ENCODE measurements around the gene VSTM2L.
"Not testable (repeated sequence)": the region's sequence is repeated elsewhere in the genome, so short reads cannot be mapped to it uniquely, and the experiment has no call there.

VSTM2L gene, protein sequence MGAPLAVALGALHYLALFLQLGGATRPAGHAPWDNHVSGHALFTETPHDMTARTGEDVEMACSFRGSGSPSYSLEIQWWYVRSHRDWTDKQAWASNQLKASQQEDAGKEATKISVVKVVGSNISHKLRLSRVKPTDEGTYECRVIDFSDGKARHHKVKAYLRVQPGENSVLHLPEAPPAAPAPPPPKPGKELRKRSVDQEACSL

GRCh38 chr20:37902504-37903313 is at the start of gene VSTM2L:
Gene VSTM2L, plus strand, starts transcription at chr20:37903127. Its CDS starts 224 bp downstream, at chr20:37903351.
- no peak for DNase-seq (ENCODE audit: low read depth in 3 of 3)

- DNase-seq (ENCODE audit: low read depth in 3 of 3), result no peak
These were observed 49.0 kb upstream of the VSTM2L start for GRCh38 chr20:37853823-37854375.

GRCh38 chr20:37856034-37856433 is 46.9 kb upstream of the VSTM2L start:
- DNase-seq (ENCODE audit: low read depth in 3 of 3), result not testable (repeated sequence)

DNA sequence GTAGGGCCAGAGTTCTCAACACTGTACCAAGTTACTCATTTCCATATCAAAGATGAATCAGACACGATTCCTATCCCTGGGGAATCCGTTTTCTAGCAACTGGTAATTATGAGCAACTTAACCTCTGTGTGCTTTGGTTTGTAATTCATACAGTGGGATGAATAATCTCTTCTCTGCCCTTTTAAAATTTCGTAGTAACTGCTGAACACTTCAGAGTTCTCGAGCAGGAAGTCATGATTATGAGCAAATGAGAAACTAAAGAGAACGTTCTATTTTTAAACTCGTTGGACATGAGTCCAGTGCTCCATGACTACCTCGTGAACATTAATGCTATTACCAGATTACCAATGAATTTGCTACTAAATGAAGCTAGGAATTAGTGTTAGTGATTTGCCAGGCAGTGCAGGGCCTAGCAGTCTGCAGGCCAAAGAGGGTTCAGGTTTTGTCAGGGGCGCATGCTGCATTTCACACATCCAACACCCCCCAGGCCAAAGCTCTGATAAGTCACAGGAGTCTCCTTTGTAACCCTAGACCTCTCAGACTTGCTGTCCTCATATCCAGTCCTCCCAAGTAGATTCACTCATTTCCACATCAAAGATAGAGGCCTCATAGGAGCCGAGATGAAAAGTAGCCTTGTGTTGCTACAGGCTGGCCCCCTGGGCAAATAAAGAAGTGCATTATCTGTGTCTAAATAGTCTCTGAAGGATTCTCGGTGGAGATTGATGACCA is 45.8 kb upstream of the VSTM2L start:
- DNase-seq (ENCODE audit: low read depth in 3 of 3), result no peak

- DNase-seq (ENCODE audit: low read depth in 3 of 3), result no peak
These were observed 43.3 kb upstream of the VSTM2L start for GRCh38 chr20:37859406-37860171.

DNA sequence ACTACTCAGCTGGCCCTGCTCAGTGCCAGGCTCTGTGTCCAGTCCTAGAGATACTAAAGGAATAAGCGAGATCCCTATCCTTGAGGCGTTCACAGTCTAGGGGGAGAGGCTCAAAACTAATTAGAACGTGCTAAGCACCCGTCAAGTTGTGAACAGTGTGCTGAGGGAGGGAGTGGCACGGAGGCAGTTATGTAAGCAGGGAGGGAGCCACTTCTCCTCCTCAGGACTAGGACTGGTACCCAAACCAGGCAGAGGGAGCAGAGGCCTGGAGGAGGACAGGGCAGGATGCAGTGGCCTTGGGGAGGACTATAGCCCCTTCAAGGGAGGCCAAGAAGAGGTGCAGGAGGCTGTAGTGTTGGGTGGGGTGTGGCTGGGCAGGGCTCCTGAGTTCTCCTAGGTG is 39.6 kb upstream of the VSTM2L start:
- no peak for DNase-seq (ENCODE audit: low read depth in 3 of 3)

DNA sequence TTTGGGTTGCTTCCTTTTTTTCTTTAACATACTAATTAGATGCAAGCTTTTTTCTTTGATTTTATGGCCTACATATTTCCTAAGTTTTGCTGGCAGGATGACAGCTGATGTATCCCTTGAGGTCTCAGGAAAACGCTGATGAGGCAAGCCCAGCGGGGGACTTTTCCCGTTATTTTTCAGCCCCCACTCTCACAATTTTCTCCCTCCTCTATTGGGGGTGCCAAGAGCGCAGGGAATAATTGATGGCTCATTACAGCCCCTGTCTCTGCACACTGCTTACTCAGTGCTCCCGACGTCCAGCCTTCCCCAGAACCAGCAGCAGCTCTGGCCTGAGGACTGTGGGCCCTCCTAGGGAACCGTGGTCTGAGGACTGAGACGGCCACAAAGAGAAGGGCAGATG is 38.6 kb upstream of the VSTM2L start:
- no peak for DNase-seq (ENCODE audit: low read depth in 3 of 3)

DNA sequence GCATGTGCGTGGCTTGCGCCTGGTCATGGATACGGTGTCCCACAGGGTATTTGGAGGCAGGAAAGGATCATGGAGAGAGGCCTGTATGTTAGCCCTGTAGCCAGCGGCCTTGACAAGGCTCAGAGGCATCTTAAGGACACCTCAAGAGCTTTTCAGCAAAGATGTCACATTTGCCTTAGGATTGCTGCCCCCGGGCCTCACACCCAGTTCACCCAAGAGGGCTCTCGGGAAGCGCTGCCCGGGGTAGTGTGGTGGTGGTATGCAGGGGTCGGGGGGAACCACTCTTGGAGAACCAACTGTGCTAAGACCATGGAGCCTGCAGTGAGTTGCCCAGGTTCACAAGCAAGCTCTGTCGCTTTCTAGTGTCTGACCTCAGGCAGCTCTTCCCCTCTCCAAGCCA is 36.9 kb upstream of the VSTM2L start:
- no peak for DNase-seq (ENCODE audit: low read depth in 3 of 3)

DNA sequence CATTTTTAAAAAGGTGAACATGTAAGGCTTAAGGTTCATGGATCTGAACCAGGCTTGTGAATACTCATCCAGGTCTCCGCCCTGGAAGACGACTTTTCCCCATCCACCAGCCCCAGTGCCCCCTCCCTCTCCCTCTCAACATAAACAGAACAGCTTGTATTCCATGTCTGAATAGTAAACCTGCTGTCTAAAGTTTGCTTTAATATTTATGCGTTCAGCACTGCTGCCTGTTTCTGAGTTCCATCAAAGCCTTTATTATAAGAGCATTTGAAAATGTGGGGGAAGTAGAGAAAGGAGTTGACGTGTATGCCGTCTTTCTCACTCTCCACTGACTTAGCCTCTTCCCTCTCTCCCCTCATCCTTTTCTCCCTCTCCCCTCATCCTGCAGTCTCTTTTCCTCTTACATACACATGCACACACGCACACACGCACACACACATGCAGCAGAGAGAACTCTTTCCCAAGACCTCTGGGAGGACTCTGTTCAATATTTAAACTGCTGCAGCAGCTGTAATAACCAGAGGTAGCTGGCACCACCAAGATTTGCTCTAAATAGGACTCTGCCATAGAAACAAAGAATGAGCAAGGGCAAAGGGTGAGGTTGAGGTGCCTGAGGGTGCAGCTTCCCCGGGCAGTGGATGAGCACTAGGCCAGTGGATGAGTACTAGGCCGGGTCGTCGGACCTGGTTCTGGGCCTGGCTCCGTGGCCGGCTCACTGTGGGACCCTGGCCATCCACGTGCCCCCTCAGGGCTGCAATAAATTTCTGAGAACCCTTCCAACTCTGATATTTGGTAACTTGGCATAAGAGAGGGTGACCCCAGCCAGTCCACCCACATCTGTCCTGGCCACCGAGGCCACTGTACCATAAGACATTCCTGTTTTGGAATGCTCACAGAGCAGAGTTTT is 35.4 kb upstream of the VSTM2L start:
- no peak for DNase-seq (ENCODE audit: low read depth in 3 of 3)

DNA sequence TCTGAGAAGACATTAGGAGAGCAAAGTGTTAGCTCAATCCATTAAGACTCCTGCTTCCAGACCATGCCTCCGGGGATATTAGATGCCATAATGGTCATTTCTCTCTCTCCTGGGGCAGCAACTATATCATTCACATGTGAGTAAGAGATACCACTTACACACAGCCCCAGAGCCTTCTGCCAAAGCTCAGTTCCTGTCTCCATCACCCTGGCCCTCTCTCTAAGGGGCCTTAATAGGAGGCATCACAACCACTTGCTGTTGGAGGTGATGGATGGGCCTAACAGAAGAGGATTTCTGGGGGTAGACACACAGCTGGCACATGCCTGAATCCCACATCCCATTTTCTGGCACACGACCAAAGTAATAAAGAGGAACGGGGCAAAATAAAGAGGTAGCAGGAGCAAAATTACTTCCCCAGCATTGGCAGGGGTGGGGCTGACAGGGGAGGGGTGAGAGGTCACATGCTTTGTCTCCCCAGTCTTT is 34.0 kb upstream of the VSTM2L start:
- DNase-seq (ENCODE audit: low read depth in 3 of 3), result no peak

- no peak for DNase-seq (ENCODE audit: low read depth in 3 of 3)
These were observed 33.5 kb upstream of the VSTM2L start for GRCh38 chr20:37869334-37869861.

DNA sequence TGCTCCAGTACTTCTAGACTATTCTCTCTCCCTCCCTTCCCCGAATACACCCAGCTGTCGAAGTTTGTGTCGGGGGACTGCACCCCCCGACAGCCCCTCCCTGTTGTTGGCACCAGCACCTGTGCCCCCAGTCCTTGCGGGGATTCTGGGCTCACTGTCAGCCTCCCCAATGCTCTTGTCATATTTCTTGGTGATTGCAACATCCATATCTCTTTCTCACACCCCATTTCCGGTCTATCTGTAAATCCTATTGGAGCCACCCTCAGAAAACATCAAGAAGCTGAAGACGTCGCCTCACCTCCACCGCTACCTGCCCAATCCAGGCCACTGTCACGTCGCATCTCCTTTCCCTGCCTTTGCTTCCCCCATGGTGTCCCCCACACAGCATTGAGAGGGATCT is 32.6 kb upstream of the VSTM2L start:
- DNase-seq (ENCODE audit: low read depth in 3 of 3), result no peak

GRCh38 chr20:37871751-37872150 is 31.2 kb upstream of the VSTM2L start:
- DNase-seq (ENCODE audit: low read depth in 3 of 3), result no peak

- no peak for DNase-seq (ENCODE audit: low read depth in 3 of 3)
These were observed 30.8 kb upstream of the VSTM2L start for GRCh38 chr20:37872161-37872560.

DNA sequence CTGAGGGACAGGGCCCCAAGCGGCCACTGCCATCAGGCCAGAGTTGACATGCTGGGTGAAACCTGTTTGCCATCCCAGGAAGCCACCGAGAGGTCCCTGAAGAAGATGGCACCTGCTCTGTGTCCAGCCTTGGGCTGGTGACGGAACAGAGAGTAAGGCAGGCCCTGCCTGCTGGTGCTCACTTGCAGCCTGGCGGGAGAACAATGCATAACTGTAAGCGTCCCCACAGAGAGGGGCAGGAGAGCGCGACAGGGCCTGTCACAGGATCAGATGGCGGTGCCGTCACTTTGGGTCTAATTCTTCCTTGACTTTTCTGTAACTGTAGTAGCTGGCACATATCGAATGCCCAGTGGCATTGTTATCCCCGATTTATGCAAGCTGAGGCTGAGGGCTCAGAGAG is 29.0 kb upstream of the VSTM2L start:
- no peak for DNase-seq (ENCODE audit: low read depth in 3 of 3)

DNA sequence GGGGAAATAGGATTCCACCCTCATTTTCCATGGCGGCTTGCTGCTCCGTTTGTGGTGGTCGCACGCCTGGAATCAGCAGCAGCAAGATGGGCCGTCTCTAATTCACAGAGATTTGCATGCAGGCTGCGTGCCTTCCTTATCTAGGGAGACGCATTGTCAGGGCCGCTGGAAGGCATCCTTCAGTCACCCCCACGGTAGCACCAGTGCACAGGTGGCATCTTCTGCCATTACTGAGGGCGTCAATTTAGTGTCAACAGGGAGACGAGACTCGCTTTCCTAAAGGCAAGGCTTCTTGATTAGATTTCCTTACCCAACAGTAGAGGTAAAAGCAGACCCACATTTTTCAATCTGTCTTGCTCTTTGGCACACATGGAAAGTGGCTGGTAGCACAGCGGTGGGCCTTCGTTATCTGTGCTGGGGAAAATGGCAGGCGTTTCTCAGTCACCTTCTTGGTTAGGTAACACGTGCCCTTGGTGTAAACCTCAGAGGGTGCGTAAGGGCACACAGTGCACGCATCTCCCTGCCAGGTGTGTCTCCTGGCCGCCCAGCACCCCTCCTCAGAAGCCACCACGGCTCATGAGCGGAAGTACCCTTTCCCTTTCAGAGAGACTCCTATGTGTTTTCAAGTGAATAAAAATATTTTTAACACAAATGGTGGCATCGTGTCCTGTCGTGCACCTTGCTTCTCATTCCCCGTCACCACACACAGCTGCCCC is 27.3 kb upstream of the VSTM2L start:
- no peak for DNase-seq (ENCODE audit: low read depth in 3 of 3)

- no peak for DNase-seq (ENCODE audit: low read depth in 3 of 3)
These were observed 26.1 kb upstream of the VSTM2L start for GRCh38 chr20:37876863-37877262.

DNA sequence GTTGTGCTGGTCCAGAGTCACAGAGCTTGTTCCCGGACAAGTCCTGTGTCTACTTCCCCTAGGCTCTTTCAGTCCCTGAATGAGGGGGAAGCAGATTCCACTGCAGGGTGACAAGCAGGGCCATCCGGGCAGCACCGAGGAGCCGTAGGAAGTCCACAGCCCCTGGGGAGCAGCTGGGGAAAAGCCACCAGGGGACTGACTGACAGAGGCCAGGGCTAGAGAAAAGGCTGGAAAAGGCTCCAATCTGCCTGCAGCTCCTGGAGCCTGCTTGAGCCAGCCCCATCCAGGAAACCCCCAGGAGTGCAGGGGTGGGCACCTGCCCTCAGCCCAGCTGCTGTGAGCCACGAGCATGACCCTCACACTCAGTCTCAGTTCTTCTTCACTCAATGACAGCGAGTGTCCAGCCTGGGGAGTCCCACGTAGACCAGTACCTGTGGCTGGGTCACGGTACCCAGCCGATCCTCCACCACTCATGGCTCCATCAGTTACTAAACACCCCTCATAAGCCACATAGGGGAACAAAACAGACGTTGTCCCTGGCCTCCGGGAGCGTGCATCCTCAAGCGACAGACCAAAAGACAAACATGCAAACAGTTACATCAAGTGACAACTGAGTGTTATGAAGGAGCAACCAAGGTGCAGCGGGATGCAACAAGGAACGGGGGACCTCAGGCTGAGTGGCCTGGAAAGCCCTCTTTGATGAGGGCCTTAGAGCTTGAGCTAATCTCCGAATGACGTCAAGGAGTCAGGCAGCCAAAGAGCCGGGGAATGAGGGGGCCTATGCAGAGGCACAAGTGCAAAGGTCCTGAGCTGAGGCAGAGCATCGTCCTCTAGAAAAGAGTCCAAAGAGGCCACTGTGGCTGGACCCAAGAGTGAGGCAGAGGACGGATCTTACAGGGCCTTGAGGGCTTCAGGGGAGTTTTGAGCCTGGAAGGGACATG is 24.8 kb upstream of the VSTM2L start:
- DNase-seq (ENCODE audit: low read depth in 3 of 3), result no peak
